ENCODE results near the gene ZBTB34.

ZBTB34 gene

DNA sequence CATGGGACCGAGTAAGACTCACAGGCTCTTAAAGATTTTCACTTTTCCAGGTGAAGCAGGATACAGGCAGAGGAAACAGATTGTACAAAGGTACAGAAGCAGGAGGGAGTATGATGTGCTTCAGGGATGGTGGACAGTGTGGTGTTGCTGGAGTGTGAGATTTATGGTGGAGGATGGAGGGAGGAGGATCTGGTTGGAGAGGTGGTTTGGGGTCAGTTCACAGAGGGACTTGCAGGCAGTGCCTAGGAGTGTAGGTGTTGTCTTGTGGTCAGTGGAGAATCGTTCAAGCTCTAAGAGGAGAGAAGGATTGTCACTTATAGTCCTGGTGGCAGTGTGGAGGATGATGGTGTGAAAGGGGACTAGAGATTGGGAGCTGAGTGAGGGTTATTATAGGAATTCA, 65.9 kb downstream of the ZBTB34 start:
- in situ Hi-C loops (cut with MboI; ENCODE audit: low pct_unique_long_range_greater_than_20kb, low sequenced_read_pairs, unreplicated experiment) = no loop called here
- DNase-seq (ENCODE audit: low spot score) = no peak
- no peak for TF ChIP-seq CTCF (IDR thresholded peaks at IDR 0.05; ENCODE audit: extremely low read depth, insufficient read depth, missing control alignments)

DNA sequence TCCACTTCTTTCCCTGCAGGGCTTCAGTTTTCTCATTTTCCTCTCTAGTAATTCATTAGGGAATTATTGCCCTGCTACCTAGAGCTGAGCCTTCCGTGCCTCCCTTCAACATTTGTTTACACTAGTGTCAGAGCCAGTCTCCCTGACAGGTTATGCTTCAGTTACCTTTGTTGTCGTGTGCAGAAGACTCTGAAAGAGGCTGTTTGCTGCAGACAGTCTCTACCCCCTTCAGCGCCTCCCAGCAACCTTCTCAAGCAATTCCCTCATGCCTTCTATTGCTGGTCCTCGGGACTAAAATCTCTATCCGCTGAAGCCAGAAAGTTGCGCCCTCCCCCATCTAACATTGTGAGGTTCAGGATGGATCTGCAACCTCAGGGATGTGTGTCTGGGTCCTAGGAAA, 67.0 kb downstream of the ZBTB34 start:
- TF ChIP-seq CTCF (IDR thresholded peaks at IDR 0.05; ENCODE audit: extremely low read depth, insufficient read depth, missing control alignments) = no peak
- in situ Hi-C loops (cut with MboI; ENCODE audit: low pct_unique_long_range_greater_than_20kb, low sequenced_read_pairs, unreplicated experiment) = no loop called here
- no peak for DNase-seq (ENCODE audit: low spot score)

GRCh38 chr9:126932871-126933321, 72.5 kb downstream of the ZBTB34 start:
- in situ Hi-C loops (cut with MboI; ENCODE audit: low pct_unique_long_range_greater_than_20kb, low sequenced_read_pairs, unreplicated experiment) = no loop called here
- no peak for TF ChIP-seq CTCF (IDR thresholded peaks at IDR 0.05; ENCODE audit: extremely low read depth, insufficient read depth, missing control alignments)
- DNase-seq (ENCODE audit: low spot score) = no peak

GRCh38 chr9:126933334-126933980, 73.0 kb downstream of the ZBTB34 start:
- TF ChIP-seq CTCF (IDR thresholded peaks at IDR 0.05; ENCODE audit: extremely low read depth, insufficient read depth, missing control alignments) = no peak
- no peak for DNase-seq (ENCODE audit: low spot score)
- in situ Hi-C loops (cut with MboI; ENCODE audit: low pct_unique_long_range_greater_than_20kb, low sequenced_read_pairs, unreplicated experiment) = no loop called here

- DNase-seq (ENCODE audit: low spot score) = no peak
- no peak for TF ChIP-seq CTCF (IDR thresholded peaks at IDR 0.05; ENCODE audit: extremely low read depth, insufficient read depth, missing control alignments)
- in situ Hi-C loops (cut with MboI; ENCODE audit: low pct_unique_long_range_greater_than_20kb, low sequenced_read_pairs, unreplicated experiment) = no loop called here
Measured at GRCh38 chr9:126934441-126934840, 74.0 kb downstream of the ZBTB34 start.

Measured in GM13977 (cell line).